Measurements from ENCODE around the gene GDPD1. TPM values are rescaled to one million over a fixed set of nuclear protein-coding genes. Genes with fewer than 3 reads are reported as not detected.

Gene GDPD1
- polyA plus RNA-seq, 2 of the 4 experiments (the other 2 are of a cell fraction) = 2.4 to 6.7 TPM

- POLR2A ChIA-PET = no interaction called here
- Histone ChIP-seq H3K4me3 (no peak overlapping the region), H3K9me3 (no peaks in the 10 kb centered on the region), H3K27ac (no peak overlapping the region), H3K4me2 (no peak overlapping the region), H3K4me1 (no peaks in the 10 kb centered on the region)
- ATAC-seq = no peak; a peak in 1 of 6 replicates
- DNase-seq (ENCODE audit: low read depth in 1 of 2, low spot score in 1 of 2) = no peak
- TF ChIP-seq FOXS1 (CRISPR knock-in tag; IDR thresholded peaks at IDR 0.05) (no peak), RAD21 (conservative IDR thresholded peaks at IDR 0.05 in 1 of 2, IDR thresholded peaks at IDR 0.05 in 1 of 2) (no peak), ZSCAN20 (CRISPR knock-in tag; IDR thresholded peaks at IDR 0.05) (no peak), RFX5 (IDR thresholded peaks at IDR 0.05) (no peak), ESRRA (IDR thresholded peaks at IDR 0.05; ENCODE audit: borderline replicate concordance, low read length) (no peak), NR3C1 (IDR thresholded peaks at IDR 0.05) (no peak), CBX2 (IDR thresholded peaks at IDR 0.05; ENCODE audit: borderline replicate concordance, low read depth) (no peak), EHMT2 (IDR thresholded peaks at IDR 0.05; ENCODE audit: low read depth) (no peak), ZNF302 (CRISPR knock-in tag; IDR thresholded peaks at IDR 0.05) (no peak), MYC (IDR thresholded peaks at IDR 0.05; ENCODE audit: borderline replicate concordance, low read length) (no peak), POLR2A (IDR thresholded peaks at IDR 0.05; ENCODE audit: low read length) (no peak), ZC3H11A (IDR thresholded peaks at IDR 0.05) (no peak), GATA3 (IDR thresholded peaks at IDR 0.05; ENCODE audit: borderline replicate concordance) (no peak), CHD2 (IDR thresholded peaks at IDR 0.05; ENCODE audit: low read length, partially characterized antibody) (no peak), TP53 (CRISPR knock-in tag; IDR thresholded peaks at IDR 0.05) (no peak), CHD4 (IDR thresholded peaks at IDR 0.05; ENCODE audit: borderline replicate concordance) (no peak)
- TF ChIP-seq, protein P1, sequence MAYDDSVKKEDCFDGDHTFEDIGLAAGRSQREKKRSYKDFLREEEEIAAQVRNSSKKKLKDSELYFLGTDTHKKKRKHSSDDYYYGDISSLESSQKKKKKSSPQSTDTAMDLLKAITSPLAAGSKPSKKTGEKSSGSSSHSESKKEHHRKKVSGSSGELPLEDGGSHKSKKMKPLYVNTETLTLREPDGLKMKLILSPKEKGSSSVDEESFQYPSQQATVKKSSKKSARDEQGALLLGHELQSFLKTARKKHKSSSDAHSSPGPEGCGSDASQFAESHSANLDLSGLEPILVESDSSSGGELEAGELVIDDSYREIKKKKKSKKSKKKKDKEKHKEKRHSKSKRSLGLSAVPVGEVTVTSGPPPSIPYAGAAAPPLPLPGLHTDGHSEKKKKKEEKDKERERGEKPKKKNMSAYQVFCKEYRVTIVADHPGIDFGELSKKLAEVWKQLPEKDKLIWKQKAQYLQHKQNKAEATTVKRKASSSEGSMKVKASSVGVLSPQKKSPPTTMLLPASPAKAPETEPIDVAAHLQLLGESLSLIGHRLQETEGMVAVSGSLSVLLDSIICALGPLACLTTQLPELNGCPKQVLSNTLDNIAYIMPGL (CRISPR knock-in tag; IDR thresholded peaks at IDR 0.05; ENCODE audit: borderline replicate concordance) = no peak
- TF ChIP-seq, protein P2, sequence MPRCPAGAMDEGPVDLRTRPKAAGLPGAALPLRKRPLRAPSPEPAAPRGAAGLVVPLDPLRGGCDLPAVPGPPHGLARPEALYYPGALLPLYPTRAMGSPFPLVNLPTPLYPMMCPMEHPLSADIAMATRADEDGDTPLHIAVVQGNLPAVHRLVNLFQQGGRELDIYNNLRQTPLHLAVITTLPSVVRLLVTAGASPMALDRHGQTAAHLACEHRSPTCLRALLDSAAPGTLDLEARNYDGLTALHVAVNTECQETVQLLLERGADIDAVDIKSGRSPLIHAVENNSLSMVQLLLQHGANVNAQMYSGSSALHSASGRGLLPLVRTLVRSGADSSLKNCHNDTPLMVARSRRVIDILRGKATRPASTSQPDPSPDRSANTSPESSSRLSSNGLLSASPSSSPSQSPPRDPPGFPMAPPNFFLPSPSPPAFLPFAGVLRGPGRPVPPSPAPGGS (IDR thresholded peaks at IDR 0.05) = no peak
- no peak for FAIRE-seq
- CTCF ChIA-PET = interaction anchor here (0.6 to 0.7 kb wide), 2 partner anchors 9 to 137 kb away, joined by 3 read pairs; no protein-coding TSS in a partner anchor
- 5% methylated on average over 2 of the region's 2 CpGs for WGBS (ENCODE audit: missing lambda C conversion rate)
Observed at GRCh38 chr17:59304811-59305210, 84.5 kb downstream of the GDPD1 start.

- Histone ChIP-seq H3K4me3 (no peak overlapping the region), H3K4me2 (peak overlapping the region; percentile 40; the same call in 2 of the 3 replicates), H3K4me1 (no peaks in the 10 kb centered on the region), H3K27ac (no peak overlapping the region), H3K9me3 (no peaks in the 10 kb centered on the region)
- ChIA-PET POLR2A (interaction anchor here (1.5 kb wide), 1 partner anchor 90 kb away, joined by 5 read pairs; the partner anchor contains the start of gene GDPD1), CTCF (interaction anchor here (0.8 to 14.1 kb wide), 64 partner anchors 8 to 1236 kb away, joined by 3 to 385 read pairs (median 4); partner anchors contain the start of gene YPEL2)
- 0 out of 6 replicates have a peak, but pooled peaks of 1 of the 2 experiments have one; percentile 11 for ATAC-seq
- TF ChIP-seq, protein P3, sequence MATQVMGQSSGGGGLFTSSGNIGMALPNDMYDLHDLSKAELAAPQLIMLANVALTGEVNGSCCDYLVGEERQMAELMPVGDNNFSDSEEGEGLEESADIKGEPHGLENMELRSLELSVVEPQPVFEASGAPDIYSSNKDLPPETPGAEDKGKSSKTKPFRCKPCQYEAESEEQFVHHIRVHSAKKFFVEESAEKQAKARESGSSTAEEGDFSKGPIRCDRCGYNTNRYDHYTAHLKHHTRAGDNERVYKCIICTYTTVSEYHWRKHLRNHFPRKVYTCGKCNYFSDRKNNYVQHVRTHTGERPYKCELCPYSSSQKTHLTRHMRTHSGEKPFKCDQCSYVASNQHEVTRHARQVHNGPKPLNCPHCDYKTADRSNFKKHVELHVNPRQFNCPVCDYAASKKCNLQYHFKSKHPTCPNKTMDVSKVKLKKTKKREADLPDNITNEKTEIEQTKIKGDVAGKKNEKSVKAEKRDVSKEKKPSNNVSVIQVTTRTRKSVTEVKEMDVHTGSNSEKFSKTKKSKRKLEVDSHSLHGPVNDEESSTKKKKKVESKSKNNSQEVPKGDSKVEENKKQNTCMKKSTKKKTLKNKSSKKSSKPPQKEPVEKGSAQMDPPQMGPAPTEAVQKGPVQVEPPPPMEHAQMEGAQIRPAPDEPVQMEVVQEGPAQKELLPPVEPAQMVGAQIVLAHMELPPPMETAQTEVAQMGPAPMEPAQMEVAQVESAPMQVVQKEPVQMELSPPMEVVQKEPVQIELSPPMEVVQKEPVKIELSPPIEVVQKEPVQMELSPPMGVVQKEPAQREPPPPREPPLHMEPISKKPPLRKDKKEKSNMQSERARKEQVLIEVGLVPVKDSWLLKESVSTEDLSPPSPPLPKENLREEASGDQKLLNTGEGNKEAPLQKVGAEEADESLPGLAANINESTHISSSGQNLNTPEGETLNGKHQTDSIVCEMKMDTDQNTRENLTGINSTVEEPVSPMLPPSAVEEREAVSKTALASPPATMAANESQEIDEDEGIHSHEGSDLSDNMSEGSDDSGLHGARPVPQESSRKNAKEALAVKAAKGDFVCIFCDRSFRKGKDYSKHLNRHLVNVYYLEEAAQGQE (IDR thresholded peaks at IDR 0.05) = no peak
- TF ChIP-seq CBX8 (IDR thresholded peaks at IDR 0.05) = no peak
- TF ChIP-seq MAFK (IDR thresholded peaks at IDR 0.05; ENCODE audit: partially characterized antibody) = peak; percentile 99
- DNase-seq (ENCODE audit: low read depth in 1 of 2, low spot score in 1 of 2) = no peak
- no peak for FAIRE-seq
- 58% methylated on average over 6 of the region's 6 CpGs for WGBS (ENCODE audit: missing lambda C conversion rate)
Observed at GRCh38 chr17:59310263-59310920, 90.1 kb downstream of the GDPD1 start.

Measured in A549 (cell line).